Neutrophil (primary cell): Measurements from ENCODE around the gene TSEN54.

Experiments used
- H3K27ac ChIP-seq: fragments of 200-600 bp; sonication (generic); 2 replicates; pipeline ENCODE4 v1.5.1; 2016; ENCODE audit warnings: mild to moderate bottlenecking, moderate library complexity
- H3K27me3 ChIP-seq: fragments of 200-600 bp; sonication (generic); 2 replicates; pipeline ENCODE4 v1.6.0; 2016; ENCODE audit warnings: mild to moderate bottlenecking
- H3K36me3 ChIP-seq: fragments of 200-600 bp; sonication (generic); 2 replicates; pipeline ENCODE4 v1.5.1; 2017
- H3K4me1 ChIP-seq, 2 experiments: fragments of 200-600 bp in 1 of 2; sonication (generic) in 1 of 2; 1 replicate in 1 of 2; 2 replicates in 1 of 2; pipeline versions ENCODE4 v1.5.1 to v1.6.1; 2013 to 2016; ENCODE audit warnings: low read depth in 1 of 2, low read length in 1 of 2, mild to moderate bottlenecking in 1 of 2, moderate library complexity in 1 of 2; ENCODE audit not compliant: control insufficient read depth in 1 of 2, insufficient read depth in 1 of 2
- H3K4me3 ChIP-seq, 2 experiments: fragments of 200-600 bp in 1 of 2; sonication (generic) in 1 of 2; 1 replicate in 1 of 2; 2 replicates in 1 of 2; pipeline ENCODE4 v1.5.1; 2013 to 2016; ENCODE audit warnings: low read depth in 1 of 2, low read length in 1 of 2, mild to moderate bottlenecking in 1 of 2, moderate library complexity in 1 of 2
- H3K9me3 ChIP-seq: fragments of 200-600 bp; sonication (generic); 2 replicates; pipeline ENCODE4 v1.5.1; 2016
- TF ChIP-seq, protein P1 (sequence below): fragments of 200-600 bp; sonication (generic); IDR thresholded peaks from 2 replicates; pipeline ENCODE4 v1.5.1; 2016; ENCODE audit warnings: antibody characterized with exemption

The TSEN54 gene

DNA sequence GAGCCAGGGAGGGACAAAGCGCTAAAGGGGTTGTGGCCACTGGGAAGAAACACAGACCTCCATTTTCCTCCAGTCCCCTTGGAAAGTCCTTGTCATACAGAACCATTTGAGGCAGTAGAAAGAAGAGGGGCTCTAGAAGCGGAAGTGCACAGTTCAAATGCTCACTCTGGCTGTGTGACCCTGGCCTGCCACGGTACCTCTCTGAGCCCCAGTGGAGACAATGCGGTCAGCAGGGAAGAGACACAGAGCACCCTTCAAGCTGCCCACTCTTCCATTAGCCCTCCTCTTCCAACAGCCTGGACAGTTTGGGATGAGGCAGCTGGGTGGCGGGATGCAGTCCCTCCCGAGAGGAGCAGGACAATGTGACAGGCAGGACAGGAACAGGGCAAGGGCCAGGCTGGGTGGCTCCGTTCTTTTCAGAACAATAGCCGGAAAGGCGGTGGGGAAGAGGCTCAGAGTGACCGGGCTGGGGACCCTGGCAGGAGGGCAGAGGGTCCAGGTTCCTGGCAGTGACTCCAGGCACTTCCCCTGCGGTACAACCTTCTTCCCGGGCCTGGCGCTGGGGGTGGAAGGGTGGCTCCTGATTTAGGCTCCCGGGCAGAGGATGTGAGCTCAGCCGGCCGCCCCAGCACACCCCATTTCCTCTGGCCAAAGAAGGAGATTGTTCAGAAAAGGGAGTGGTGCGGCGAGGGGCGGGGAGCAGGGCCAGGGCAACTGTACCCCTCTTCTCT, 6.6 kb upstream of the TSEN54 start:
- no peaks in the 10 kb centered on the region for H3K36me3 ChIP-seq
- no peaks in the 10 kb centered on the region for H3K4me1 ChIP-seq
- TF ChIP-seq, protein P1, sequence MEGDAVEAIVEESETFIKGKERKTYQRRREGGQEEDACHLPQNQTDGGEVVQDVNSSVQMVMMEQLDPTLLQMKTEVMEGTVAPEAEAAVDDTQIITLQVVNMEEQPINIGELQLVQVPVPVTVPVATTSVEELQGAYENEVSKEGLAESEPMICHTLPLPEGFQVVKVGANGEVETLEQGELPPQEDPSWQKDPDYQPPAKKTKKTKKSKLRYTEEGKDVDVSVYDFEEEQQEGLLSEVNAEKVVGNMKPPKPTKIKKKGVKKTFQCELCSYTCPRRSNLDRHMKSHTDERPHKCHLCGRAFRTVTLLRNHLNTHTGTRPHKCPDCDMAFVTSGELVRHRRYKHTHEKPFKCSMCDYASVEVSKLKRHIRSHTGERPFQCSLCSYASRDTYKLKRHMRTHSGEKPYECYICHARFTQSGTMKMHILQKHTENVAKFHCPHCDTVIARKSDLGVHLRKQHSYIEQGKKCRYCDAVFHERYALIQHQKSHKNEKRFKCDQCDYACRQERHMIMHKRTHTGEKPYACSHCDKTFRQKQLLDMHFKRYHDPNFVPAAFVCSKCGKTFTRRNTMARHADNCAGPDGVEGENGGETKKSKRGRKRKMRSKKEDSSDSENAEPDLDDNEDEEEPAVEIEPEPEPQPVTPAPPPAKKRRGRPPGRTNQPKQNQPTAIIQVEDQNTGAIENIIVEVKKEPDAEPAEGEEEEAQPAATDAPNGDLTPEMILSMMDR, result no peak
- H3K27me3 ChIP-seq, result peaks cover 29% of the 10 kb centered on the region
- H3K4me3 ChIP-seq, result no peak overlapping the region
- H3K27ac ChIP-seq, result no peak overlapping the region
- no peaks in the 10 kb centered on the region for H3K9me3 ChIP-seq

- Histone ChIP-seq H3K36me3 (no peaks in the 10 kb centered on the region), H3K9me3 (no peaks in the 10 kb centered on the region), H3K4me3 (no peak overlapping the region), H3K27ac (no peak overlapping the region), H3K4me1 (peaks cover 9 to 14% of the 10 kb centered on the region in 2 experiments), H3K27me3 (peaks cover 44% of the 10 kb centered on the region)
- TF ChIP-seq, protein P1, result no peak
Observed at GRCh38 chr17:75511270-75511609, 5.1 kb upstream of the TSEN54 start.

DNA sequence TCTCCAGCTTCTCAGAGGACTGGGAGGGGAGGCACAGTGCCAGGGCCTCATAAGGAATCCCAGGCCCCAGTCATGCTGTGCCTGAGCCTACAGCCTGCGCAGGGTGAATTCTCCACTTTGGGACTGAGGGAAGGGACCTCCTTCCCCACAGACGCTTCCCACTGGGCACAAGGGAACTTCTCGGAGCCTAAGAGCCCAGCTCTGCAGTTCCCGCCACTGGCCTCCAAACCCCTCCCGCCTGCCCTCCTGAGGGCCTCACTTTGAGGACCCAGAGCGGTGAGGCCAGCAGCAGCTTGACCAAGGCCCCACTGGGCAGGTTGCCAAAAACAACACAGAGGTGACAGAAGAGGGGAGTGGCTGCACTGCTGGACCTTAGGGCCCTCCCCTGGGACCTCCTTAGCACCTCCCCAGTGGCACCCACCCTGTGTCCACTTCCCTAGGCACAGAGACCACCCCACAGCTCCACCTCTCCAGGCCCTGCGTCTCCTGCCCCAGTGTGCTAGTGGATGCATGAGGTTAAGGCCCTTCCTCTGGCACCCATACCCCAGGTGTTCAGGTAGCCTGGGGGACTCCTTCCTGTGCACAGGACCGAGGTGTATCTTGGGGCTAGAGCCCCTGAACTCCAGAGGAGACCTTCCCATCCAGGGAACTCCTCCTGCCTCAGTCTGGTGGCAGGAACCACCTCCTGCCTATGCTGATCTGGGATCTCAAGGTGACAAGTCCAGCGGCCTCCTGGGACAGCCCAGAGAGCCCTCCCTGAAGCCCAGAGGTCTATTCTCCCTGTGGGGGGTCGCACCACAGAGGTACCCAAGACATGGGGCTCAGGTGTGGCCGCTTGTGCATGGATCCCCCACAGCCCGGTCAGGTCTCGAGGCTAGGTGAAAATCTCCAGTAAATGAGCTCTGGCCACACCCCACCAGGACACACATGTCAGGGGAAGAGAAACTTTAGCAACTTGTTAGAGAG, 4.4 kb upstream of the TSEN54 start:
- H3K27ac ChIP-seq, result no peak overlapping the region
- H3K36me3 ChIP-seq, result no peaks in the 10 kb centered on the region
- TF ChIP-seq, protein P1, result no peak
- H3K9me3 ChIP-seq, result no peaks in the 10 kb centered on the region
- H3K4me1 ChIP-seq, result peaks cover 12 to 19% of the 10 kb centered on the region in 2 experiments
- peaks cover 48% of the 10 kb centered on the region for H3K27me3 ChIP-seq
- H3K4me3 ChIP-seq, result no peak overlapping the region

GRCh38 chr17:75512926-75513640, 3.2 kb upstream of the TSEN54 start:
- Histone ChIP-seq H3K9me3 (no peaks in the 10 kb centered on the region), H3K36me3 (no peaks in the 10 kb centered on the region), H3K4me1 (peaks cover 20 to 27% of the 10 kb centered on the region in 2 experiments), H3K27ac (no peak overlapping the region), H3K27me3 (peaks cover 60% of the 10 kb centered on the region), H3K4me3 (no peak overlapping the region)
- TF ChIP-seq, protein P1, result no peak

DNA sequence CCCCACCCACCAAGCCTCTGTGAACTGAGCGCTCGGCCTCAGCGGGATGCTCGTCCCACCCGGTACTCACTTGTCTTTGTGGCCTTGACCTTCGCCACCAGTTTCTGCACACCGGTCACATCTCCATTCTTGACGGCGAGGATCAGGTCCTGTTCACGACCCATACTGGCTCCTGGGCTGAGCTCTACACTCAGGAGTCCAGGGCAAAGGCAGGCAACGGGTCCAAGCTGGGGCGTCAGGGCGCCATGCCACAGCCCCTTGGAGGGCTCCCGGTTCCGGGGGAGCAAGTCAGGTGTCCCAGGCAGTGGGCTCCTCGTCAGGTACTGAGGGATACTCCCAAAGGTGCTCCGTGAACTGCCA, 2.7 kb upstream of the TSEN54 start:
- TF ChIP-seq, protein P1, result no peak
- Histone ChIP-seq H3K27ac (no peak overlapping the region), H3K4me1 (peaks cover 20 to 27% of the 10 kb centered on the region in 2 experiments)

More for the DNA sequence above, 2.7 kb upstream of the TSEN54 start:
- H3K9me3 ChIP-seq, result no peaks in the 10 kb centered on the region
- peaks cover 65% of the 10 kb centered on the region for H3K27me3 ChIP-seq
- no peak overlapping the region for H3K4me3 ChIP-seq
- no peaks in the 10 kb centered on the region for H3K36me3 ChIP-seq
